Uterus (tissue), 2 donors: ENCODE data around the gene ABCB10.

ENCODE experiments used
- POLR2A ChIP-seq, 2 donors: fragments of 450-650 bp; IDR thresholded peaks; one replicate each; pipeline ENCODE4 v1.6.1; 2016; ENCODE audit warnings: antibody characterized with exemption in 2 of 2, mild to moderate bottlenecking in 1 of 2, moderate library complexity in 1 of 2
- TF ChIP-seq, protein P1 (sequence below), 4 experiments: fragments of 200-600 bp in 2 of 4; fragments of 450-650 bp in 2 of 4; sonication (generic) in 2 of 4; IDR thresholded peaks; one replicate each; pipeline ENCODE4 v1.5.1; 2016 to 2019; ENCODE audit warnings: antibody characterized with exemption in 4 of 4, mild to moderate bottlenecking in 2 of 4, moderate library complexity in 1 of 4

GRCh38 chr1:229478852-229479251 lies 79.7 kb downstream of the ABCB10 start:
- TF ChIP-seq, protein P1, sequence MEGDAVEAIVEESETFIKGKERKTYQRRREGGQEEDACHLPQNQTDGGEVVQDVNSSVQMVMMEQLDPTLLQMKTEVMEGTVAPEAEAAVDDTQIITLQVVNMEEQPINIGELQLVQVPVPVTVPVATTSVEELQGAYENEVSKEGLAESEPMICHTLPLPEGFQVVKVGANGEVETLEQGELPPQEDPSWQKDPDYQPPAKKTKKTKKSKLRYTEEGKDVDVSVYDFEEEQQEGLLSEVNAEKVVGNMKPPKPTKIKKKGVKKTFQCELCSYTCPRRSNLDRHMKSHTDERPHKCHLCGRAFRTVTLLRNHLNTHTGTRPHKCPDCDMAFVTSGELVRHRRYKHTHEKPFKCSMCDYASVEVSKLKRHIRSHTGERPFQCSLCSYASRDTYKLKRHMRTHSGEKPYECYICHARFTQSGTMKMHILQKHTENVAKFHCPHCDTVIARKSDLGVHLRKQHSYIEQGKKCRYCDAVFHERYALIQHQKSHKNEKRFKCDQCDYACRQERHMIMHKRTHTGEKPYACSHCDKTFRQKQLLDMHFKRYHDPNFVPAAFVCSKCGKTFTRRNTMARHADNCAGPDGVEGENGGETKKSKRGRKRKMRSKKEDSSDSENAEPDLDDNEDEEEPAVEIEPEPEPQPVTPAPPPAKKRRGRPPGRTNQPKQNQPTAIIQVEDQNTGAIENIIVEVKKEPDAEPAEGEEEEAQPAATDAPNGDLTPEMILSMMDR (IDR thresholded peaks at IDR 0.05) = no peak
- no peak for TF ChIP-seq POLR2A (IDR thresholded peaks at IDR 0.05)
